GM13976 (cell line): ENCODE data around the gene LGR4.
"Not testable (repeated sequence)": the region's sequence is repeated elsewhere in the genome, so short reads cannot be mapped to it uniquely, and the experiment has no call there.

ENCODE experiments used
- DNase-seq: peaks from one replicate; pipeline ENCODE4 v3.0.0; 2012; ENCODE audit warnings: low spot score
- CTCF ChIP-seq: IDR thresholded peaks from 2 replicates; pipeline ENCODE4 v1.5.1; 2012; ENCODE audit warnings: borderline replicate concordance, mild to moderate bottlenecking; ENCODE audit not compliant: insufficient read depth; ENCODE audit errors: extremely low read depth, missing control alignments, control extremely low read depth
- in situ Hi-C: fragments of 300-500 bp; cut with MboI; formaldehyde crosslinking; loops from one replicate; pipeline ENCODE4 v1.12.0; 2022; ENCODE audit warnings: low sequenced_read_pairs, mixed read lengths, inconsistent platforms; ENCODE audit not compliant: unreplicated experiment

LGR4 gene

GRCh38 chr11:27330633-27331270 lies 141.8 kb downstream of the LGR4 start:
- no peak for DNase-seq
- TF ChIP-seq CTCF: no peak
- in situ Hi-C loops: no loop called here

- in situ Hi-C loops: no loop called here
- TF ChIP-seq CTCF: no peak
- no peak for DNase-seq
Measured at GRCh38 chr11:27329867-27330632, 142.5 kb downstream of the LGR4 start.

GRCh38 chr11:27328614-27329013 lies 144.0 kb downstream of the LGR4 start:
- in situ Hi-C loops: no loop called here
- TF ChIP-seq CTCF: no peak
- no peak for DNase-seq

- in situ Hi-C loops, DNase-seq: not testable (repeated sequence)
Measured at GRCh38 chr11:27327064-27327463, 145.5 kb downstream of the LGR4 start.

GRCh38 chr11:27322196-27322595 lies 150.4 kb downstream of the LGR4 start:
- DNase-seq, in situ Hi-C loops: not testable (repeated sequence)

- in situ Hi-C loops, DNase-seq: not testable (repeated sequence)
Measured at GRCh38 chr11:27321340-27321739, 151.2 kb downstream of the LGR4 start.

GRCh38 chr11:27319072-27319471 lies 153.5 kb downstream of the LGR4 start:
- in situ Hi-C loops: no loop called here
- peak; percentile 72 for DNase-seq

GRCh38 chr11:27317751-27318150 lies 154.8 kb downstream of the LGR4 start:
- TF ChIP-seq CTCF: no peak
- in situ Hi-C loops: no loop called here
- no peak for DNase-seq

More at GRCh38 chr11:27319072-27319471, 153.5 kb downstream of the LGR4 start:
- TF ChIP-seq CTCF: no peak
